ENCODE data around the gene PLPP3.

GRCh38 chr1:56510642-56511021 is 68.7 kb downstream of the PLPP3 start:
- TF ChIP-seq CTCF (IDR thresholded peaks at IDR 0.05; ENCODE audit: poor library complexity) (no peak), EZH2 (IDR thresholded peaks at IDR 0.05; ENCODE audit: borderline replicate concordance) (no peak), EZH2phosphoT487 (IDR thresholded peaks at IDR 0.05; ENCODE audit: low read depth, severe bottlenecking, unreplicated experiment) (no peak)
